Brain microvascular endothelial cell (primary cell): ENCODE results near the gene STING1.

Source experiments
- DNase-seq: peaks from one replicate; pipeline ENCODE4 v3.0.0-alpha.2; 2020
- H3K27ac ChIP-seq: fragments of 250-450 bp; sonication (Bioruptor Pico); 2 replicates; pipeline ENCODE4 v1.5.1; 2020; ENCODE audit warnings: mild to moderate bottlenecking, moderate library complexity
- H3K27me3 ChIP-seq: fragments of 250-450 bp; sonication (Bioruptor Pico); replicated peaks from 2 replicates; pipeline ENCODE4 v1.5.1; 2020; ENCODE audit warnings: mild to moderate bottlenecking
- H3K36me3 ChIP-seq: fragments of 250-450 bp; sonication (Bioruptor Pico); replicated peaks from 2 replicates; pipeline ENCODE4 v1.5.1; 2020; ENCODE audit warnings: mild to moderate bottlenecking
- H3K4me3 ChIP-seq: 2 replicates; pipeline ENCODE4 v1.5.1; 2011; ENCODE audit warnings: low read depth, mild to moderate bottlenecking, control low read depth, low read length, moderate library complexity
- CTCF ChIP-seq: IDR thresholded peaks from 2 replicates; pipeline ENCODE4 v1.5.1; 2011; ENCODE audit warnings: low read depth, mild to moderate bottlenecking, moderate library complexity, low read length, control low read depth, inconsistent platforms; ENCODE audit errors: missing control alignments
- in situ Hi-C: cut with HindIII; loops from 2 replicates; pipeline ENCODE4 v1.10.0; 2017; ENCODE audit warnings: low sequenced_read_pairs, low pct_ligation_motif_present

STING1 gene

GRCh38 chr5:139468421-139468931 is 14.1 kb downstream of the STING1 start:
- Histone ChIP-seq H3K4me3 (no peak overlapping the region), H3K27me3 (no peaks in the 10 kb centered on the region), H3K36me3 (no peaks in the 10 kb centered on the region), H3K27ac (no peak overlapping the region)
- no peak for DNase-seq
- in situ Hi-C loops: no loop called here
- TF ChIP-seq CTCF: peak; percentile 37

- Histone ChIP-seq H3K36me3 (no peaks in the 10 kb centered on the region), H3K4me3 (no peak within 1 kb of the TSS), H3K27ac (peak within 1 kb of the TSS; percentile 43), H3K27me3 (no peaks in the 10 kb centered on the region)
- in situ Hi-C loops: no loop called here
- TF ChIP-seq CTCF: no peak
- peak; percentile 33 for DNase-seq
Observed at GRCh38 chr5:139462586-139463276, 19.8 kb downstream of the STING1 start, which contains the start of gene ECSCR. Gene ECSCR, minus strand, starts transcription at chr5:139462743. Its CDS starts 73 bp downstream, at chr5:139462670.

DNA sequence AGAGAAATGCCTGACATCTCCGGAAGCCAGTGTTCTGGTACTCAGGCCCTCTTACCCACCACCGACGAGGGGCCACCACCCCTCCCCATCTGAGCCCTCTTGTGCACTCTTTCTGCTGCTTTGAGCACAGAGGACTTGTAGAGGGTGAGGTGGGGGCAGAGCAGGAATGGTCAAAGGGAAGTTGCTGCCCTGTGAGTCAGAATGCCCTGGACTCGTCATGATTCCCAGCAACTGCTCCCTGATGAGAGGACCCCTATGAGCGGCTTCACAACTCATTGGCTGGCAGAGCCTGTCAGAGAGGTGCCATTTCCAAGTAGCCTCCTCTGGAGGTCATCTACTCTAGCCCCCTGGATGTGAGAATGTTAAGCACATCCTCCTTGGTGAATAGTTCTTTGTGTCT is 20.9 kb downstream of the STING1 start:
- Histone ChIP-seq H3K36me3 (peaks cover 3% of the 10 kb centered on the region), H3K4me3 (no peak overlapping the region), H3K27me3 (no peaks in the 10 kb centered on the region), H3K27ac (peak overlapping the region; percentile 43)
- peak; percentile 7 for TF ChIP-seq CTCF
- in situ Hi-C loops: no loop called here
- DNase-seq: peak; percentile 68

- Histone ChIP-seq H3K4me3 (no peak overlapping the region), H3K27ac (peak overlapping the region; percentile 43), H3K36me3 (peaks cover 3% of the 10 kb centered on the region)
Observed at GRCh38 chr5:139461176-139461575, 21.4 kb downstream of the STING1 start.

DNA sequence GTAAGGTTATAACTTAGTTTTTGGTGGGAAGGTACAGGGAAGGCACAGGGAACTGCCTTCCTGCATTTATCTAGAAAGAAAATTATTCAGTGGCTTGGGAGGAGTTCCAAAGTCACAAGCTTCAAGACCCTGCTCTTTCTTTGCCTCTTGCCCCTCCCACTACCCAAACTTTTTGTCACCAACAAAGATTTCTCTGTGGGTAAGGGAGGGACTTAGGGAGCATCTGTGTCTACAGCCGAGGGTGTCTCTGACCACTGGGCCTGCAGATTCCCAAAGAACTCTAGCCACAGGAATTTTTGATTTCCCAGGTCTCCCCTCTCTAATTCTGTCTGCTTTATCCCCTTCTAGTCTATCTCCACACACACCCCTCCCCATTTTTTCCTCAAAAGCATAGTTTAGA is 22.1 kb downstream of the STING1 start:
- Histone ChIP-seq H3K27ac (peak overlapping the region; percentile 90), H3K4me3 (no peak overlapping the region), H3K36me3 (peaks cover 3% of the 10 kb centered on the region), H3K27me3 (no peaks in the 10 kb centered on the region)
- no peak for DNase-seq
- in situ Hi-C loops: no loop called here
- TF ChIP-seq CTCF: no peak

More at GRCh38 chr5:139461176-139461575, 21.4 kb downstream of the STING1 start:
- DNase-seq: no peak
- TF ChIP-seq CTCF: no peak
- in situ Hi-C loops: no loop called here
- no peaks in the 10 kb centered on the region for H3K27me3 ChIP-seq
